H1 (cell line): Measurements from ENCODE around the gene PLEKHA5.

ENCODE experiments used
- BCL11A ChIP-seq, 2 experiments: IDR thresholded peaks; one replicate each; pipeline ENCODE4 v1.6.1; 2011; ENCODE audit warnings: low read depth in 2 of 2, low read length in 2 of 2, mild to moderate bottlenecking in 2 of 2
- CHD2 ChIP-seq: IDR thresholded peaks from 2 replicates; pipeline ENCODE4 v1.6.1; 2012; ENCODE audit warnings: low read length, improper control_type of control experiment
- EZH2 ChIP-seq: fragments of 200-600 bp; sonication (generic); IDR thresholded peaks from 2 replicates; pipeline ENCODE4 v1.7.1; 2012; ENCODE audit warnings: low read depth, mild to moderate bottlenecking, moderate library complexity, low read length, inconsistent platforms; ENCODE audit not compliant: severe bottlenecking
- HDAC6 ChIP-seq: IDR thresholded peaks from one replicate; pipeline ENCODE4 v1.7.1; 2012; ENCODE audit warnings: low read depth, mild to moderate bottlenecking, inconsistent platforms, low read length, moderate library complexity
- KDM4A ChIP-seq: IDR thresholded peaks from one replicate; pipeline ENCODE4 v1.7.1; 2012; ENCODE audit warnings: low read depth, mild to moderate bottlenecking, moderate library complexity, low read length, inconsistent platforms; ENCODE audit not compliant: severe bottlenecking
- POLR2A ChIP-seq, 2 experiments: IDR thresholded peaks; 1 replicate in 1 of 2; 2 replicates in 1 of 2; pipeline ENCODE4 v1.6.1; 2011; ENCODE audit warnings: low read depth in 2 of 2, low read length in 2 of 2, mild to moderate bottlenecking in 2 of 2; ENCODE audit errors: control extremely low read depth in 1 of 2
- POLR2AphosphoS5 ChIP-seq: IDR thresholded peaks from 2 replicates; pipeline ENCODE4 v1.6.1; 2011; ENCODE audit warnings: low read depth, low read length
- POU5F1 ChIP-seq: IDR thresholded peaks from 2 replicates; pipeline ENCODE4 v1.6.1; 2011; ENCODE audit warnings: low read depth, mild to moderate bottlenecking, low read length, moderate library complexity
- RFX5 ChIP-seq: IDR thresholded peaks from 2 replicates; pipeline ENCODE4 v1.6.1; 2011; ENCODE audit warnings: low read depth, low read length, improper control_type of control experiment, borderline replicate concordance
- RNF2 ChIP-seq: fragments of 200-900, 300-1000 bp; sonication (generic); IDR thresholded peaks from 2 replicates; pipeline ENCODE4 v1.7.1; 2016; ENCODE audit warnings: borderline replicate concordance, low read depth, mild to moderate bottlenecking, antibody characterized with exemption, low read length; ENCODE audit not compliant: poor library complexity, severe bottlenecking; ENCODE audit errors: missing control alignments
- ZNF274 ChIP-seq: IDR thresholded peaks from 2 replicates; pipeline ENCODE4 v1.7.0; 2012; ENCODE audit warnings: low read length, borderline replicate concordance; ENCODE audit errors: extremely low read depth
- TF ChIP-seq, protein P1 (sequence below): IDR thresholded peaks from 2 replicates; pipeline ENCODE4 v1.6.1; 2012; ENCODE audit warnings: inconsistent platforms
- TF ChIP-seq, protein P2 (sequence below), 3 experiments: IDR thresholded peaks; 1 replicate in 2 of 3; 2 replicates in 1 of 3; pipeline versions ENCODE4 v1.5.1 to v1.6.1; 2011; ENCODE audit warnings: low read length in 3 of 3, mild to moderate bottlenecking in 3 of 3, inconsistent platforms in 2 of 3, low read depth in 1 of 3, moderate library complexity in 1 of 3; ENCODE audit not compliant: insufficient read depth in 1 of 3; ENCODE audit errors: control extremely low read depth in 1 of 3

- TF ChIP-seq CHD2: no peak
- TF ChIP-seq HDAC6: no peak
- no peak for TF ChIP-seq POLR2AphosphoS5
- TF ChIP-seq, protein P1, sequence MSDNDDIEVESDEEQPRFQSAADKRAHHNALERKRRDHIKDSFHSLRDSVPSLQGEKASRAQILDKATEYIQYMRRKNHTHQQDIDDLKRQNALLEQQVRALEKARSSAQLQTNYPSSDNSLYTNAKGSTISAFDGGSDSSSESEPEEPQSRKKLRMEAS: no peak
- TF ChIP-seq, protein P2, sequence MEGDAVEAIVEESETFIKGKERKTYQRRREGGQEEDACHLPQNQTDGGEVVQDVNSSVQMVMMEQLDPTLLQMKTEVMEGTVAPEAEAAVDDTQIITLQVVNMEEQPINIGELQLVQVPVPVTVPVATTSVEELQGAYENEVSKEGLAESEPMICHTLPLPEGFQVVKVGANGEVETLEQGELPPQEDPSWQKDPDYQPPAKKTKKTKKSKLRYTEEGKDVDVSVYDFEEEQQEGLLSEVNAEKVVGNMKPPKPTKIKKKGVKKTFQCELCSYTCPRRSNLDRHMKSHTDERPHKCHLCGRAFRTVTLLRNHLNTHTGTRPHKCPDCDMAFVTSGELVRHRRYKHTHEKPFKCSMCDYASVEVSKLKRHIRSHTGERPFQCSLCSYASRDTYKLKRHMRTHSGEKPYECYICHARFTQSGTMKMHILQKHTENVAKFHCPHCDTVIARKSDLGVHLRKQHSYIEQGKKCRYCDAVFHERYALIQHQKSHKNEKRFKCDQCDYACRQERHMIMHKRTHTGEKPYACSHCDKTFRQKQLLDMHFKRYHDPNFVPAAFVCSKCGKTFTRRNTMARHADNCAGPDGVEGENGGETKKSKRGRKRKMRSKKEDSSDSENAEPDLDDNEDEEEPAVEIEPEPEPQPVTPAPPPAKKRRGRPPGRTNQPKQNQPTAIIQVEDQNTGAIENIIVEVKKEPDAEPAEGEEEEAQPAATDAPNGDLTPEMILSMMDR (IDR thresholded peaks at IDR 0.05; ENCODE audit: control extremely low read depth in 1 of 3, insufficient read depth in 1 of 3, low read depth in 1 of 3, low read length in 3 of 3): no peak
- no peak for TF ChIP-seq BCL11A (IDR thresholded peaks at IDR 0.05; ENCODE audit: low read depth in 2 of 2, low read length in 2 of 2)
- no peak for TF ChIP-seq RNF2
- TF ChIP-seq RFX5: no peak
- TF ChIP-seq KDM4A: no peak
- no peak for TF ChIP-seq EZH2
- TF ChIP-seq POLR2A (IDR thresholded peaks at IDR 0.05; ENCODE audit: control extremely low read depth in 1 of 2, low read depth in 2 of 2, low read length in 2 of 2): no peak
- TF ChIP-seq POU5F1: no peak
- no peak for TF ChIP-seq ZNF274
Measured at GRCh38 chr12:19284658-19285057, 155.1 kb downstream of the PLEKHA5 start.
